Kidney epithelial cell (primary cell): ENCODE results near the gene HPCAL1. TPM values are rescaled to one million over a fixed set of nuclear protein-coding genes. Genes with fewer than 3 reads are reported as not detected.

Experiments
- DNase-seq: peaks from one replicate; pipeline ENCODE4 v3.0.0-alpha.2; 2010; ENCODE audit warnings: low read depth
- H3K27me3 ChIP-seq: 2 replicates; pipeline ENCODE4 v1.6.0; 2011; ENCODE audit warnings: low read length; ENCODE audit not compliant: control insufficient read depth, insufficient read depth
- H3K36me3 ChIP-seq: 2 replicates; pipeline ENCODE4 v1.5.1; 2011; ENCODE audit warnings: low read length; ENCODE audit not compliant: control insufficient read depth, insufficient read depth
- H3K4me3 ChIP-seq: 2 replicates; pipeline ENCODE4 v1.5.1; 2011; ENCODE audit warnings: low read depth, mild to moderate bottlenecking, control low read depth, low read length
- CTCF ChIP-seq: IDR thresholded peaks from 2 replicates; pipeline ENCODE4 v1.5.1; 2011; ENCODE audit warnings: mild to moderate bottlenecking, moderate library complexity, low read length, control low read depth, inconsistent platforms; ENCODE audit not compliant: insufficient read depth, poor library complexity, severe bottlenecking
- total RNA-seq: library from RNA; depleted of rRNA; stranded (reverse); fragments of >200 nt; gene quantifications from 2 replicates; pipeline ENCODE4 v1.2.3, GENCODE V29; 2015

HPCAL1 gene
- total RNA-seq, 1 donor from 2014 or later: 33.7 TPM

- no peak for TF ChIP-seq CTCF
Measured at GRCh38 chr2:10422732-10423399, 120.2 kb downstream of the HPCAL1 start.

GRCh38 chr2:10423400-10423774 is 120.7 kb downstream of the HPCAL1 start:
- TF ChIP-seq CTCF: no peak
- no peak overlapping the region for H3K4me3 ChIP-seq
- H3K27me3 ChIP-seq: no peaks in the 10 kb centered on the region
- H3K36me3 ChIP-seq: no peaks in the 10 kb centered on the region
- DNase-seq: no peak

More at GRCh38 chr2:10422732-10423399, 120.2 kb downstream of the HPCAL1 start:
- H3K27me3 ChIP-seq: no peaks in the 10 kb centered on the region
- H3K4me3 ChIP-seq: no peak overlapping the region
- no peaks in the 10 kb centered on the region for H3K36me3 ChIP-seq
- no peak for DNase-seq

- DNase-seq: no peak
- H3K36me3 ChIP-seq: no peaks in the 10 kb centered on the region
- H3K4me3 ChIP-seq: no peak overlapping the region
- no peak for TF ChIP-seq CTCF
- no peaks in the 10 kb centered on the region for H3K27me3 ChIP-seq
Measured at GRCh38 chr2:10424051-10424450, 121.3 kb downstream of the HPCAL1 start.

- Histone ChIP-seq H3K36me3 (no peaks in the 10 kb centered on the region), H3K27me3 (no peaks in the 10 kb centered on the region), H3K4me3 (no peak overlapping the region)
- TF ChIP-seq CTCF: no peak
- DNase-seq: no peak
Measured at GRCh38 chr2:10424916-10425505, 122.3 kb downstream of the HPCAL1 start.

GRCh38 chr2:10425699-10426098 is 123.0 kb downstream of the HPCAL1 start:
- no peak for TF ChIP-seq CTCF
- Histone ChIP-seq H3K4me3 (no peak overlapping the region), H3K27me3 (no peaks in the 10 kb centered on the region), H3K36me3 (no peaks in the 10 kb centered on the region)
- DNase-seq: no peak
